Adipose tissue (tissue), 3 donors: ENCODE data around the gene CCNG2. TPM values are rescaled to one million over a fixed set of nuclear protein-coding genes. Genes with fewer than 3 reads are reported as not detected.

Experiments used
- H3K27ac ChIP-seq: one replicate; pipeline ENCODE4 v1.5.1; 2013; ENCODE audit warnings: low read depth, low read length
- WGBS, 3 donors: extraction: QIAGEN DNeasy Blood & Tissue Kit; methylation state at CpG; one replicate each; pipeline ENCODE4 v1.1.7; 2013; 5-methylcytosine and 5-hydroxymethylcytosine counted together
- polyA plus RNA-seq, 3 donors: library from polyadenylated mRNA; stranded (reverse); fragments of 200-250 nt; gene quantifications; one replicate each; pipeline ENCODE4 v1.2.3, GENCODE V29; 2013
- donor health status: healthy with polysubstance abuse.
- donor health status: Bipolar disorder and iron deficiency.
- donor health status: healthy.

The CCNG2 gene
- polyA plus RNA-seq, 3 donors, result 8.9 to 46.9 (median 13.4) TPM

- H3K27ac ChIP-seq, result no peak overlapping the region
- 76 to 87% (median 83%) methylated on average over 3 of the region's 3 CpGs for WGBS, 3 donors
These were observed 10.9 kb downstream of the CCNG2 start for GRCh38 chr4:77167866-77168265.

- H3K27ac ChIP-seq, result no peak overlapping the region
- WGBS, 3 donors, result 45 to 49% (median 46%) methylated on average over 3 of the region's 3 CpGs
These were observed 12.5 kb downstream of the CCNG2 start for GRCh38 chr4:77169481-77169880.

- WGBS, 3 donors, result 95 to 98% (median 98%) methylated on average over 4 of the region's 4 CpGs
- no peak overlapping the region for H3K27ac ChIP-seq
These were observed 13.9 kb downstream of the CCNG2 start for GRCh38 chr4:77170926-77171325.

- H3K27ac ChIP-seq, result no peak overlapping the region
- 66 to 90% (median 68%) methylated on average over 3 of the region's 3 CpGs for WGBS, 3 donors
These were observed 15.3 kb downstream of the CCNG2 start for GRCh38 chr4:77172336-77172735.

- WGBS, 3 donors, result 62 to 71% (median 69%) methylated on average over 3 of the region's 3 CpGs
- no peak overlapping the region for H3K27ac ChIP-seq
These were observed 17.4 kb downstream of the CCNG2 start for GRCh38 chr4:77174426-77174825.

- 53 to 66% (median 56%) methylated on average over 3 of the region's 3 CpGs for WGBS, 3 donors
- H3K27ac ChIP-seq, result no peak overlapping the region
These were observed 18.2 kb downstream of the CCNG2 start for GRCh38 chr4:77175201-77175611.

- WGBS, 3 donors, result 65 to 73% (median 72%) methylated on average over 6 of the region's 6 CpGs
- no peak overlapping the region for H3K27ac ChIP-seq
These were observed 19.6 kb downstream of the CCNG2 start for GRCh38 chr4:77176640-77177039.

GRCh38 chr4:77177199-77177598, 20.2 kb downstream of the CCNG2 start:
- H3K27ac ChIP-seq, result no peak overlapping the region
- WGBS, 3 donors, result 79 to 84% (median 84%) methylated on average over 3 of the region's 3 CpGs

GRCh38 chr4:77178560-77178959, 21.6 kb downstream of the CCNG2 start:
- WGBS, 3 donors, result 67 to 97% (median 91%) methylated on average over 2 of the region's 2 CpGs
- H3K27ac ChIP-seq, result no peak overlapping the region

GRCh38 chr4:77179519-77179918, 22.5 kb downstream of the CCNG2 start:
- H3K27ac ChIP-seq, result no peak overlapping the region

- WGBS, 3 donors, result 70 to 92% (median 89%) methylated on average over 4 of the region's 4 CpGs
- H3K27ac ChIP-seq, result no peak overlapping the region
These were observed 24.7 kb downstream of the CCNG2 start for GRCh38 chr4:77181720-77182119.

GRCh38 chr4:77183777-77184420, 26.9 kb downstream of the CCNG2 start:
- 77 to 82% (median 79%) methylated on average over 6 of the region's 6 CpGs for WGBS, 3 donors
- no peak overlapping the region for H3K27ac ChIP-seq

GRCh38 chr4:77184974-77185373, 28.0 kb downstream of the CCNG2 start:
- H3K27ac ChIP-seq, result no peak overlapping the region

GRCh38 chr4:77185686-77186085, 28.7 kb downstream of the CCNG2 start:
- no peak overlapping the region for H3K27ac ChIP-seq

GRCh38 chr4:77187322-77187721, 30.3 kb downstream of the CCNG2 start:
- 28 to 87% (median 52%) methylated on average over 2 of the region's 2 CpGs for WGBS, 3 donors
- H3K27ac ChIP-seq, result no peak overlapping the region

GRCh38 chr4:77188498-77189220, 31.7 kb downstream of the CCNG2 start:
- no peak overlapping the region for H3K27ac ChIP-seq
- WGBS, 3 donors, result 78 to 84% (median 82%) methylated on average over 9 of the region's 9 CpGs

GRCh38 chr4:77189412-77189811, 32.4 kb downstream of the CCNG2 start:
- 35 to 46% (median 40%) methylated on average over 1 of the region's 1 CpG for WGBS, 3 donors

GRCh38 chr4:77190053-77190452, 33.0 kb downstream of the CCNG2 start:
- WGBS, 3 donors, result 95 to 97% (median 95%) methylated on average over 1 of the region's 1 CpG

More at GRCh38 chr4:77189412-77189811, 32.4 kb downstream of the CCNG2 start:
- no peak overlapping the region for H3K27ac ChIP-seq

GRCh38 chr4:77193046-77193445, 36.0 kb downstream of the CCNG2 start:
- 85 to 94% (median 89%) methylated on average over 8 of the region's 8 CpGs for WGBS, 3 donors
- H3K27ac ChIP-seq, result no peak overlapping the region

More at GRCh38 chr4:77190053-77190452, 33.0 kb downstream of the CCNG2 start:
- no peak overlapping the region for H3K27ac ChIP-seq

- WGBS, 3 donors, result 48 to 77% (median 51%) methylated on average over 17 of the region's 17 CpGs
- H3K27ac ChIP-seq, result no peak overlapping the region
These were observed 36.6 kb downstream of the CCNG2 start for GRCh38 chr4:77193511-77194102.
